GM21390 (cell line): ENCODE measurements around the gene SPNS2.

ENCODE experiments used
- ATAC-seq: cut with Tn5 transposase; IDR thresholded peaks from one replicate; pipeline ENCODE4 v1.9.1; 2021; ENCODE audit not compliant: unreplicated experiment

Gene SPNS2

GRCh38 chr17:4520060-4520893, 21.6 kb downstream of the SPNS2 start:
- no peak for ATAC-seq

- ATAC-seq, result no peak
Observed at GRCh38 chr17:4520894-4521600, 22.4 kb downstream of the SPNS2 start.

DNA sequence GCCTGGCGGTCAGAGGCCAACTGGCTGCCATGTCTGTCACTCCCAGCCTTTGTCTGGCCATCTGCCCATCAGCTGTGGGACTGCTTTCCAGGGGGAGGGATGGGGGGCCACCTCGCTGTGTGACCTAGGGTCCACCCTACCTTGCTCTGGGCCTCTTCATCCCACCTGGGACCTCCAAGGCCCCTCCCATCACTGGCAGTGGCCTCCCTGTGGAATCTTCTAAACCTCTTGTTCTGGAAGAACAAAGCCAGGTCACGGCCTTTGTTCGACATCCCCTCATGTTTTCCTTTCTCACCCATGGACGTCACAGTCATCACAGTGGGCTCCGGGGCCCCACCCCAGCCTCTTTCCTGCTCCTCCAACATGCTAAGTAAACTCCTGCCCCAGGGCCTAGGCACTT, 24.0 kb downstream of the SPNS2 start:
- no peak for ATAC-seq

DNA sequence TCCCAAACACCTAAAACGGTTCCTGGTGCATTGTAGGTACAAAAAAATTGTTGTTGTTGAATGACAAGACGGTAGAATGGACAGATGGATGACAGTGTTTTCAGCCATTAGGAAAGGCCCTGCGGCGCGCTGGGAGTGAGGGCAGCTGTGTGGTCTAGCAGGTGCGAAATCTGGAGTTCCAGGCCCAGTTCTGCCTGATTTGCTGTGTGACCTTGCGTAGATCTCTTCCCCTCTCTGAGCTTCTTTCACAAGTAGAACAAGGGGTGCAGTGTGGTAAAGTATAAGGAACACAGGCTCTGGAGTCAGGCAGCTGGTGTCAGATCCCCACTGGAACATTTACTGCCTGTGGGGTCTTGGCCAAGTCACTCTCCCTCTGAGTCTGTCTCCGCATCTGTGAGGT, 25.3 kb downstream of the SPNS2 start:
- no peak for ATAC-seq

- no peak for ATAC-seq
Observed at GRCh38 chr17:4525691-4526397, 27.2 kb downstream of the SPNS2 start.

DNA sequence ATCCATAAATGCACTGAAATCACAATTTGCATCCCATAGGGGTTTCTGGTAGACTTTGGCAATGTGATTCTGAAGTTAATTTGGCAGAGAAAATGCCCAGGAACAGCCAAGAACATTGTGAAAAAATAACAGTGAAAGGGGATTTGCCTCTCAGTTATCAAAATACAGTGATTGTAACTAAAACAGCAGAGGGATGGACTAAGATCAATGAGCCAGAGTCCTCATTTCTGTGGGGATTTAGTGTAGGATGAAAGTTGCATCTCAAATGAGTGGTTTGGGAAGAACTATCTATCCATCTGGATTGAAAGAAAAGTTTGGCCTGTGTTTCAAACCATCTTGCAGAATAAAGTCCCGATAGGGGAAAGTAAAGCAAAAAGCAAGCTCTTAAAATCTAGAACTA, 28.5 kb downstream of the SPNS2 start:
- no peak for ATAC-seq

- no peak for ATAC-seq
Observed at GRCh38 chr17:4527566-4528125, 29.0 kb downstream of the SPNS2 start.

GRCh38 chr17:4529533-4530152, 31.0 kb downstream of the SPNS2 start:
- no peak for ATAC-seq

DNA sequence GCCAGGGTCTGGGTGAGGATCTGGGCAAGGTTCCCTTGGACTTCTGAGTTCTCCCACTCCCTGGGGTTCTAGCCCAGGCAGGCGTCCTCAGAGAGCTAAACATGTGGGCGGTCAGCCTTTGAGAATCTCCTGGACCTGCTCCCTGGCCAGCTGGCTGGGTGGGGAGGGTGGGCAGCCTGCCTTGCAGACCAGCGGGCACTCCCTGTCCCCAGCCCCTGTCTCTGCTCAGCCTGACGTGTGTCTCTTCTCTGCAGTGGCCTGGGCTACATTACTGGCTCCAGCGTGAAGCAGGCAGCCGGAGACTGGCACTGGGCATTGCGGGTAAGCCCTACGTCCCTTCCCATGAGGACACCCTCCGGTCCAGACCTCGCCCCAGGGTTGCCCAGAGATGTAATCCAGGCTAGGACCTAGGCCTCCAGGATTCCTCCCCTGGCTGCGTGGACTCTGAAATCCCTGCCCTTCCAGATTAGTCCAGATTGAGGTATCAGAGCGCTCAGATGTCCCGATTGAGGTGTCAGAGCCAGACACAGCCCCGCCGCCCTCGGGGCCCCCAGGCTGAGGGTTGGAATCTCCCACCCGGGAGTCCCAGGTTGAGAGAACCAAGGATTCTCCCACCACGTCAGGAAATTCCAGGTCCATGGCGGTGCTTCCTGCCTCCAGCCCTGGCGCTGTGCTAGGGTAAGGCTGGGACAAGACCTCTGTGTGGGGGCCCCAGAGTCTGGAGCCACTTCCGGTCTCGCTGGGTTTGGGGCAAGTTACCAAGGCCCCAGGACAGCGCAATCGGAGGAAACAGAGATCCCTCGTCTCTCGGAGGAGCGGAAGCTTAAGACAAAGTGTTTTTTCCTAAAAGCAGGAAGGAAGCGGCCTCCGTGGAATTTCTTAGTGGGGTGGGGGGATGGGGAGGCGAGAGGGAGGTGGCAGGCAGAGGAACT, 32.4 kb downstream of the SPNS2 start:
- no peak for ATAC-seq

DNA sequence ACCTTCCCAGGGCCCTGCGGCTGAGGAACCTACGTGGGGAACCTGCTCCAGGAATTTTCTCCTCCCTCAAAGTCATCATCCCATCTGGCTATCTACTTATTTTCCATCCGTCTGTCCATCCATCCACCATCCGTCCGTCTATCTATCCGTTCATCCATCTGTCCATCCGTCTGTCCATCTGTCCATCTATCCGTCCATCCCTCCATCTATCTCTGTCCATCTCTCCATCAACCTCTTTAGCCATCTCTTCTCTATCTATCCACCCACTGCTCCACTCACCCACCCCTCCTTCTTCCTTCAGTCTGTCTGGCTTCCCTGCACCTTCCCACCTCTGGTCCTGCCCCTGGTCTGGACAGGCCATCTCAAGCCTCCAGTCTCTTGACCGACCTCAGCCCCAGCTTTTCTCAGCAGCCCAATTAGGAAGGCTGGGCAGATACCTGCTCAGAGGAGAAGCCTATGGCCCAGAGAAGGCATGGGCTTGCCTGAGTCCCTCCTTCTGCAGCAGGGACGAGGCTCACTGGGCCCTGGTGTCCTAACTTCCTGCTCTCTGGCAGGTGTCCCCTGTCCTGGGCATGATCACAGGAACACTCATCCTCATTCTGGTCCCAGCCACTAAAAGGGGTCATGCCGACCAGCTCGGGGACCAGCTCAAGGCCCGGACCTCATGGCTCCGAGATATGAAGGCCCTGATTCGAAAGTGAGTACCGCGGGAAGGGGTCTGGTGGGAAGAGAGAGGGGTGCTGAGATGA, 33.5 kb downstream of the SPNS2 start:
- no peak for ATAC-seq

DNA sequence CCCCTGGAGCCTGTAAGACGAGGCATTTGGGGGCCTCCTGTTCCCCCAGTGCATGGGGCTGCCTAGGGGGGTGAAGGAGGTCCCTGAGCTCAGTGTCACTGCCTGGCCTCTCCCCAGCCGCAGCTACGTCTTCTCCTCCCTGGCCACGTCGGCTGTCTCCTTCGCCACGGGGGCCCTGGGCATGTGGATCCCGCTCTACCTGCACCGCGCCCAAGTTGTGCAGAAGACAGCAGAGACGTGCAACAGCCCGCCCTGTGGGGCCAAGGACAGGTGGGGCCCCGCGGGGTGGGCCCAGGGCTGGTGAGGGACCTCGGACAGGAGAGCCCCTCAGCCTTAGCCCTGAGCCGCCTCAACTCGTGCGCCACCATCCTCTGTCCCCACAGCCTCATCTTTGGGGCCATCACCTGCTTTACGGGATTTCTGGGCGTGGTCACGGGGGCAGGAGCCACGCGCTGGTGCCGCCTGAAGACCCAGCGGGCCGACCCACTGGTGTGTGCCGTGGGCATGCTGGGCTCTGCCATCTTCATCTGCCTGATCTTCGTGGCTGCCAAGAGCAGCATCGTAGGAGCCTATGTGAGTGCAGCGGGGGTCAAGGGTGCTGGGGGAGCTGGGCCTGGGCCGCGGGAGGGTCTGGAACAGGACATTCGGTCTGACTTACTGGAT, 34.3 kb downstream of the SPNS2 start:
- no peak for ATAC-seq

- ATAC-seq, result no peak
Observed at GRCh38 chr17:4533523-4534504, 35.1 kb downstream of the SPNS2 start.

DNA sequence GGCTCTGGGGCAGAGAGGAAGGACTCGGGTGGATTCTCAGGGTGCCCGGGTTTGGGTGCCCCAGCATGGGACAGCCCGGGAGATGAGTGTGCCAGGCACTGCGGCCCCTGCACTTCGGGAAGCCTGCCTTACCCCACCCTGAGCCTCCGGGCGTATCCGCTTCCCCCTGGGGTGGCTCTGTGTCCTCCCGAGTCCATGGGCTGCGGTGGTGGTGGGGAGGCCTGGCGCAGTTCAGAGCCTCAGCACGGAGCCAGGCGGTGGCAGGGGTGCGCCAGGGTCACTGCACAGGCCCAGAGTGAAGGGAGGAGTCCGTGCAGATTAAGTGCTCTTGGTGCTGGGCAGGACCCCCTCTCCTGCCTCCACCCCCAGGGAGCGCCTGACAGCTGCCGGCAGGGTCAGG, 35.8 kb downstream of the SPNS2 start:
- ATAC-seq, result no peak

DNA sequence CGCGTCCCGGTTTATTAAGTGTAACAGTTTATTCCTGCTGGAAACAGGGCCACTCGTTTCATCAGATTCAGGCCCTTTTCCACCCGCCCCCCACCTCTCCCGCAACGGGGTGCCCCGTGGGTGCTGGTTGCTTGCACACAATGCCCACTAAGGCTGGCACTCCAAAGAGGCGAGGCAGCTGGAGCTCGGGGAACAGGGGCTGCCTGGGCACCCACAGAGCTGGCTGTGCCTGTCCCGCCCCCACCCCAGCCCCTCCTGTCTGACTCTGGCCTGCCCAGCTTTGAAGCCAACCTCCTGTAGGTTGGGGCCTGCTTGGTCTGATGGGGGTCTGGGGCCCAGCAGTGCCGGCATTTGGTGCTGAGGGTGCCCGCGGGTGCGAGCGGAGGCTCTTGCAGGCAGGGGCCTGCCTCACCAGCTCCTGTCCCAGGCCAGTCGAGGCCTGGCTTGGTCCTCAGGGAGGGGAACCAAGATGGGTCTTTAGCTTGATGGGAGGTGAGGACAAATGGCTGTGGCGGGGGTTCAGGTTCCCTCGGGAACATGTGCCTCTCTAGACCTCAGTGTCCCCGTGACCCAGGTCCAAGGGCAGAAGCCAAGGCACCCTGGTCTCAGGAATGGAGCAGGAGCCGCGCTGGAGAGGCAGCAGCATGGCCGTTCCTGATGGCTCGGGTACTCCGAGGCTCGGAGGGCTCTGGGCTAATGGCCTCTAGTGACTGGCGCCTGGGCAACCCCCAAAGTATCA, 36.4 kb downstream of the SPNS2 start:
- ATAC-seq, result no peak

DNA sequence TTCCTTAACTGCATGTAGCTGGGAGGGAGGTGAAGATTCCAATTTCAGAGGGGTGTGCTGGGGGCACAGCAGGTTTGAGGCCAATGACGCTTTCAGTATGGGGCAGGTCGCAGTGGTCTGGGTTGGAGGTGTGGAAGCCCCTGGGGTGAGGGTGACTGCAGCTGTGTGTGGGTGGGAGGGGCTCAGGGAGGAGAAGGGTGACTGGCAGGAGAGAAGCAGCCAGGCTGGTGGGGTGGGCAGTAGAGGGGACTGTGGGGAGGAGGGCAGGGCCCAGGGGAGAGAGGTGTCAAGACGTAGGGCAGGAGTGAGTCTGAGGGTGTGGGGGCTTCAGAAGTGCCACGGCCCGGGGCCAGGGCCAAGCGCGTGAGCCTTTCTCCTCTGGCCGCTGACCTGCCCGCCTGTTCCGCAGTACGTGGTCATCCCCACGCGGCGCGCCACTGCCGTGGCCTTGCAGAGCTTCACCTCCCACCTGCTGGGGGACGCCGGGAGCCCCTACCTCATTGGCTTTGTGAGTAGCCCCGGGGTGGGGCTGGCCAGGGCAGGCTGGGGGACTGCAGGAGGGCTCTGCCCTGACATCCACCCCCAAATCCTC, 37.1 kb downstream of the SPNS2 start:
- no peak for ATAC-seq

GRCh38 chr17:4536259-4536741, 37.6 kb downstream of the SPNS2 start:
- no peak for ATAC-seq
